Fibroblast of lung (primary cell): ENCODE data around the gene CPEB2.
"Not testable (repeated sequence)": the region's sequence is repeated elsewhere in the genome, so short reads cannot be mapped to it uniquely, and the experiment has no call there.

Source experiments
- CTCF ChIP-seq, 2 donors: IDR thresholded peaks in 1 of 2; conservative IDR thresholded peaks in 1 of 2; 1 replicate in 1 of 2; 2 replicates in 1 of 2; pipeline ENCODE4 v1.5.1; 2011 to 2012; ENCODE audit warnings: low read length in 2 of 2, control low read depth in 1 of 2, inconsistent platforms in 1 of 2, low read depth in 1 of 2, mild to moderate bottlenecking in 1 of 2
- EZH2 ChIP-seq: IDR thresholded peaks from 2 replicates; pipeline ENCODE4 v1.5.1; 2012; ENCODE audit warnings: low read length, control low read depth, mild to moderate bottlenecking; ENCODE audit errors: missing control alignments

DNA sequence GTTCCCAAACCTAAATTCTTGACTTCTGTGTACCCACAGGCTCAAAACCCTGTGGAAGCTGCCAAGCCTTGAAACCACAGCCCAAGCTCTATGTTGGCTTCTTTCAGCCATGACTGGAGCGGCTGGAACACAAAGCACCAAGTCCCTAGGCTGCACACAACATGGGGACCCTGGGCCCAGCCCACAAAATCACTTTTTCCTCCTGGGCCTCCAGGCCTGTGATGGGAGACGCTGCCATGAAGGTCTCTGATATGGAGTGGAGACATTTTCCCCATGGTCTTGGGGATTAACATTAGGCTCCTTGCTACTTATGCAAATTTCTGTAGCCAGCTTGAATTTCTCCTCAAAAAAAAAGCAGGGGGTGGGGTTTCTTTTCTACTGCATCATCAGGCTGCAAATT, 84.0 kb downstream of the CPEB2 start:
- TF ChIP-seq CTCF (conservative IDR thresholded peaks at IDR 0.05 in 1 of 2, IDR thresholded peaks at IDR 0.05 in 1 of 2; ENCODE audit: low read depth in 1 of 2, low read length in 2 of 2); EZH2: not testable (repeated sequence)
